H1 (cell line): ENCODE data around the gene TGFB2. TPM values are rescaled to one million over a fixed set of nuclear protein-coding genes. Genes with fewer than 3 reads are reported as not detected.

Experiments
- CTCF ChIA-PET: fragments of 300-600 bp; sonication (Branson Sonifier 250); formaldehyde crosslinking; loops from one replicate; lab custom pipeline; 2021; ENCODE audit not compliant: partially characterized antibody; lab: Charles Lee
- POLR2A ChIA-PET: fragments of 300-600 bp; sonication (Branson Sonifier 250); formaldehyde crosslinking; loops from one replicate; lab custom pipeline; 2021; ENCODE audit warnings: inconsistent platforms; ENCODE audit not compliant: partially characterized antibody; lab: Charles Lee
- DNase-seq, 2 experiments: peaks; one replicate each; pipeline versions ENCODE4 v3.0.0 to v3.0.0-alpha.2; 2010 to 2022; ENCODE audit warnings: low spot score in 2 of 2, low read depth in 1 of 2, mixed read lengths in 1 of 2
- FAIRE-seq: peaks from 2 replicates; lab custom pipeline; 2011; peaks lifted over from hg19 to GRCh38; lab: Jason Lieb, UNC
- H2AFZ ChIP-seq: 2 replicates; pipeline ENCODE4 v1.8.1; 2012; ENCODE audit warnings: low read length, inconsistent platforms
- H2AK5ac ChIP-seq: 2 replicates; pipeline ENCODE4 v1.6.1; 2013; ENCODE audit warnings: low read depth, low read length
- H2BK120ac ChIP-seq: replicated peaks from 2 replicates; pipeline ENCODE3; 2013; ENCODE audit warnings: low read depth, low read length, inconsistent platforms
- H2BK12ac ChIP-seq: 2 replicates; pipeline ENCODE4 v1.6.1; 2013; ENCODE audit warnings: low read depth, low read length
- H2BK15ac ChIP-seq: 2 replicates; pipeline ENCODE4 v1.6.1; 2013; ENCODE audit warnings: low read length
- H2BK20ac ChIP-seq: 2 replicates; pipeline ENCODE4 v1.6.1; 2013; ENCODE audit warnings: low read length
- H2BK5ac ChIP-seq: 2 replicates; pipeline ENCODE4 v1.6.1; 2013; ENCODE audit warnings: low read depth, low read length
- H3K14ac ChIP-seq: 2 replicates; pipeline ENCODE4 v1.6.1; 2013; ENCODE audit warnings: inconsistent platforms; ENCODE audit not compliant: insufficient read length
- H3K18ac ChIP-seq: 2 replicates; pipeline ENCODE4 v1.6.1; 2013; ENCODE audit warnings: low read length; ENCODE audit errors: extremely low read depth
- H3K23ac ChIP-seq: 2 replicates; pipeline ENCODE4 v1.6.1; 2013; ENCODE audit warnings: inconsistent platforms; ENCODE audit not compliant: insufficient read length
- H3K23me2 ChIP-seq: 2 replicates; pipeline ENCODE4 v1.6.1; 2013; ENCODE audit warnings: low read depth, low read length
- H3K27ac ChIP-seq: 2 replicates; pipeline ENCODE4 v1.6.1; 2011; ENCODE audit warnings: low read depth, low read length, inconsistent platforms
- H3K27me3 ChIP-seq, 4 experiments: replicated peaks in 1 of 4; 1 replicate in 1 of 4; 2 replicates in 3 of 4; pipeline versions ENCODE4 v1.6.1 to v1.8.1; 2011 to 2013; ENCODE audit warnings: low read length in 3 of 4, mild to moderate bottlenecking in 3 of 4, inconsistent platforms in 2 of 4, mixed read lengths in 2 of 4, moderate library complexity in 1 of 4; ENCODE audit not compliant: control insufficient read depth in 3 of 4, insufficient read depth in 3 of 4; ENCODE audit errors: extremely low read depth in 1 of 4
- H3K36me3 ChIP-seq, 4 experiments: 2 replicates each; pipeline versions ENCODE4 v1.6.1 to v1.8.1; 2011 to 2013; ENCODE audit warnings: mild to moderate bottlenecking in 4 of 4, low read length in 3 of 4, moderate library complexity in 2 of 4, control low read depth in 1 of 4, inconsistent platforms in 1 of 4; ENCODE audit not compliant: insufficient read depth in 4 of 4, control insufficient read depth in 2 of 4
- H3K4ac ChIP-seq: replicated peaks from 2 replicates; pipeline ENCODE3; 2013; ENCODE audit warnings: low read length, low read depth, mixed read lengths, inconsistent platforms; ENCODE audit not compliant: insufficient read length
- H3K4me1 ChIP-seq, 4 experiments: replicated peaks in 1 of 4; 1 replicate in 1 of 4; 2 replicates in 3 of 4; pipeline versions ENCODE4 v1.6.1 to v1.8.1; 2011 to 2013; ENCODE audit warnings: low read length in 3 of 4, inconsistent platforms in 2 of 4, mixed read lengths in 1 of 4; ENCODE audit not compliant: insufficient read depth in 4 of 4, control insufficient read depth in 3 of 4
- H3K4me2 ChIP-seq, 2 experiments: 2 replicates each; pipeline versions ENCODE4 v1.6.1 to v1.8.1; 2011 to 2013; ENCODE audit warnings: low read depth in 2 of 2, low read length in 2 of 2, control low read depth in 1 of 2, inconsistent platforms in 1 of 2, mild to moderate bottlenecking in 1 of 2; ENCODE audit not compliant: insufficient read depth in 1 of 2
- H3K4me3 ChIP-seq, 4 experiments: fragments of 200-600, 300-600 bp in 1 of 4; sonication (generic), shearing (Covaris generic), sonication (Bioruptor Twin) in 1 of 4; 2 replicates each; pipeline versions ENCODE4 v1.5.1 to v1.8.1; 2011 to 2016; ENCODE audit warnings: low read length in 4 of 4, low read depth in 3 of 4, control low read depth in 2 of 4, inconsistent platforms in 2 of 4, mild to moderate bottlenecking in 2 of 4, mixed read lengths in 1 of 4, moderate library complexity in 1 of 4; ENCODE audit not compliant: insufficient read depth in 2 of 4; ENCODE audit errors: extremely low read depth in 1 of 4
- H3K56ac ChIP-seq: replicated peaks from 2 replicates; pipeline ENCODE3; 2013; ENCODE audit warnings: low read depth, mild to moderate bottlenecking, mixed read lengths, low read length, inconsistent platforms; ENCODE audit not compliant: insufficient read length
- H3K79me1 ChIP-seq: 2 replicates; pipeline ENCODE4 v1.6.1; 2013; ENCODE audit warnings: low read depth, low read length, control low read depth
- H3K79me2 ChIP-seq, 2 experiments: 2 replicates each; pipeline versions ENCODE4 v1.6.1 to v1.8.1; 2012 to 2013; ENCODE audit warnings: low read length in 2 of 2, mild to moderate bottlenecking in 2 of 2, inconsistent platforms in 1 of 2; ENCODE audit not compliant: insufficient read depth in 2 of 2, control insufficient read depth in 1 of 2
- H3K9ac ChIP-seq, 4 experiments: replicated peaks in 1 of 4; 1 replicate in 1 of 4; 2 replicates in 3 of 4; pipeline versions ENCODE4 v1.6.1 to v1.8.1; 2011 to 2013; ENCODE audit warnings: low read depth in 3 of 4, low read length in 3 of 4, control low read depth in 2 of 4, mild to moderate bottlenecking in 2 of 4, moderate library complexity in 2 of 4, inconsistent platforms in 1 of 4; ENCODE audit errors: extremely low read depth in 1 of 4
- H3K9me3 ChIP-seq, 2 experiments: 2 replicates each; pipeline versions ENCODE4 v1.6.1 to v1.8.1; 2012 to 2013; ENCODE audit warnings: mild to moderate bottlenecking in 2 of 2, moderate library complexity in 2 of 2, control low read depth in 1 of 2, inconsistent platforms in 1 of 2, low read depth in 1 of 2, low read length in 1 of 2, mixed read lengths in 1 of 2; ENCODE audit not compliant: insufficient read depth in 2 of 2
- H4K20me1 ChIP-seq, 2 experiments: replicated peaks in 1 of 2; 2 replicates each; pipeline versions ENCODE3 to v1.8.1; 2011 to 2013; ENCODE audit warnings: inconsistent platforms in 2 of 2, low read length in 2 of 2, mild to moderate bottlenecking in 1 of 2; ENCODE audit not compliant: insufficient read depth in 2 of 2, control insufficient read depth in 1 of 2
- H4K5ac ChIP-seq: 2 replicates; pipeline ENCODE4 v1.6.1; 2013; ENCODE audit warnings: low read length, low read depth, mixed read lengths, inconsistent platforms; ENCODE audit not compliant: insufficient read length
- H4K8ac ChIP-seq: 2 replicates; pipeline ENCODE4 v1.8.0; 2013; ENCODE audit warnings: mild to moderate bottlenecking, moderate library complexity, low read length, inconsistent platforms; ENCODE audit not compliant: insufficient read depth; ENCODE audit errors: extremely low read depth
- H4K91ac ChIP-seq: replicated peaks from 2 replicates; pipeline ENCODE3; 2013; ENCODE audit warnings: low read length, mixed read lengths, inconsistent platforms; ENCODE audit not compliant: insufficient read length
- CEBPB ChIP-seq: IDR thresholded peaks from 2 replicates; pipeline ENCODE4 v1.6.1; 2012; ENCODE audit warnings: low read depth, low read length
- EZH2 ChIP-seq: fragments of 200-600 bp; sonication (generic); IDR thresholded peaks from 2 replicates; pipeline ENCODE4 v1.7.1; 2012; ENCODE audit warnings: low read depth, mild to moderate bottlenecking, moderate library complexity, low read length, inconsistent platforms; ENCODE audit not compliant: severe bottlenecking
- TBP ChIP-seq: IDR thresholded peaks from 2 replicates; pipeline ENCODE4 v1.6.1; 2011; ENCODE audit warnings: low read depth, low read length, improper control_type of control experiment
- YY1 ChIP-seq: IDR thresholded peaks from 2 replicates; pipeline ENCODE4 v1.6.1; 2011; ENCODE audit warnings: low read depth, mild to moderate bottlenecking, low read length
- WGBS, 2 experiments: shearing (Covaris generic) in 1 of 2; methylation state at CpG; one replicate each; pipeline versions ENCODE4 v1.1.6 to v1.1.7; 2013 to 2015; ENCODE audit warnings: low lambda C conversion rate in 2 of 2, mixed read lengths in 2 of 2, inconsistent platforms in 1 of 2, low coverage in 1 of 2, missing lambda C conversion rate in 1 of 2; ENCODE audit not compliant: insufficient replicate concordance in 2 of 2, insufficient coverage in 1 of 2, insufficient read length in 1 of 2; ENCODE audit errors: extremely low coverage in 1 of 2, missing lambda C conversion rate in 1 of 2; 5-methylcytosine and 5-hydroxymethylcytosine counted together
- polyA plus RNA-seq, 7 experiments: library from polyadenylated mRNA; depleted of rRNA in 3 of 7; stranded (reverse) in 5 of 7; unstranded in 2 of 7; fragments of >200 nt in 5 of 7; fragments of 200-250 nt in 2 of 7; gene quantifications; 1 replicate in 5 of 7; 2 replicates in 1 of 7; 4 replicates in 1 of 7; pipeline versions ENCODE4 v1.2.1 to v1.2.3, GENCODE V29; 2011 to 2013; ENCODE audit warnings: missing spikeins in 2 of 7, mixed read lengths in 2 of 7
- total RNA-seq: library from RNA; stranded (reverse); fragmentation: NEBNext Ultra II Directional; extraction: Animal tissue kit (Norgen Biotek cat#: 25700); gene quantifications from 2 replicates; pipeline ENCODE4 v1.2.1, GENCODE V29; 2021

TGFB2 gene
- total and polyA plus RNA-seq, 2 of the 8 experiments (the other 6 are each of a cell fraction or from before 2014, with no cell fraction given): 0.26 to 0.84 TPM

- no peak overlapping the region for H2AFZ ChIP-seq
- WGBS, 2 experiments: 97% methylated on average over 19 of the region's 20 CpGs; no CpG with 5 or more reads in 1 of the 2 experiments
- peaks cover 0 to 16% (median 7%) of the 10 kb centered on the region in 4 experiments; a peak in 5 of 8 replicates for H3K36me3 ChIP-seq
- H3K27me3 ChIP-seq: no peaks in the 10 kb centered on the region
- no peak overlapping the region for H2BK120ac ChIP-seq
- H3K9me3 ChIP-seq: no peaks in the 10 kb centered on the region
- H3K9ac ChIP-seq: no peak overlapping the region
- no peaks in the 10 kb centered on the region for H3K23me2 ChIP-seq
- H3K79me1 ChIP-seq: no peaks in the 10 kb centered on the region
- H4K8ac ChIP-seq: no peak overlapping the region
- H3K14ac ChIP-seq: no peak overlapping the region
- H3K18ac ChIP-seq: no peak overlapping the region
- no peak overlapping the region for H2BK12ac ChIP-seq
- DNase-seq: no peak
- H3K4me1 ChIP-seq: no peaks in the 10 kb centered on the region
- H2AK5ac ChIP-seq: no peak overlapping the region
- H2BK15ac ChIP-seq: no peak overlapping the region
- FAIRE-seq: no peak
- no peak overlapping the region for H4K5ac ChIP-seq
- no peak overlapping the region for H3K4me2 ChIP-seq
- POLR2A ChIA-PET: interaction anchor here (0.5 kb wide), 1 partner anchor 295 kb away, joined by 3 read pairs; no protein-coding TSS in a partner anchor
- no peak overlapping the region for H2BK20ac ChIP-seq
- no peak overlapping the region for H3K4ac ChIP-seq
- H4K91ac ChIP-seq: no peak overlapping the region
- peaks cover 0 to 8% of the 10 kb centered on the region in 2 experiments; a peak in 2 of 4 replicates for H3K79me2 ChIP-seq
- CTCF ChIA-PET: interaction anchor here (0.9 kb wide), 1 partner anchor 10 kb away, joined by 3 read pairs; no protein-coding TSS in a partner anchor
- H3K27ac ChIP-seq: no peak overlapping the region
- TF ChIP-seq TBP: no peak
- TF ChIP-seq EZH2: no peak
- TF ChIP-seq CEBPB: no peak
- TF ChIP-seq YY1: no peak
- TF ChIP-seq, all 59 proteins: peak for 0
- H2BK5ac ChIP-seq: no peak overlapping the region
- H3K4me3 ChIP-seq: no peak overlapping the region
- H4K20me1 ChIP-seq: no peaks in the 10 kb centered on the region
- H3K56ac ChIP-seq: no peak overlapping the region
- no peak overlapping the region for H3K23ac ChIP-seq
Observed at GRCh38 chr1:218324226-218324580, 20.9 kb upstream of the TGFB2 start.
